Measurements from ENCODE around the gene LGI4.
A peak's percentile ranks its signal among the peaks of the same experiment; 100 is the strongest.
"Not testable (repeated sequence)": the region's sequence is repeated elsewhere in the genome, so short reads cannot be mapped to it uniquely, and the experiment has no call there.

Gene LGI4

GRCh38 chr19:35109395-35110112 is 25.3 kb downstream of the LGI4 start:
- Mint-ChIP-seq H3K27ac (no peak overlapping the region), H3K36me3 (ENCODE audit: insufficient read depth) (no peaks in the 10 kb centered on the region)
- ATAC-seq (replicated peaks) = no peak

GRCh38 chr19:35108730-35109129 is 26.1 kb downstream of the LGI4 start:
- DNase-seq = no peak
- no peak overlapping the region for H3K4me3 Mint-ChIP-seq
- H3K4me1 Mint-ChIP-seq (ENCODE audit: low read depth in 2 of 2) = peaks cover 0 to 2% of the 10 kb centered on the region in 2 donors
- H3K9me3 Mint-ChIP-seq = no peaks in the 10 kb centered on the region
- H3K36me3 Mint-ChIP-seq (ENCODE audit: insufficient read depth) = no peaks in the 10 kb centered on the region
- ATAC-seq (replicated peaks) = no peak
- H3K27me3 Mint-ChIP-seq = peaks cover 6 to 10% of the 10 kb centered on the region in 2 donors
- H3K27ac Mint-ChIP-seq = no peak overlapping the region

More at GRCh38 chr19:35109395-35110112, 25.3 kb downstream of the LGI4 start:
- H3K9me3 Mint-ChIP-seq = no peaks in the 10 kb centered on the region
- peaks cover 2% of the 10 kb centered on the region in 2 donors for H3K4me1 Mint-ChIP-seq (ENCODE audit: low read depth in 2 of 2)
- H3K27me3 Mint-ChIP-seq = peaks cover 6 to 10% of the 10 kb centered on the region in 2 donors
- no peak for DNase-seq
- H3K4me3 Mint-ChIP-seq = no peak overlapping the region

DNA sequence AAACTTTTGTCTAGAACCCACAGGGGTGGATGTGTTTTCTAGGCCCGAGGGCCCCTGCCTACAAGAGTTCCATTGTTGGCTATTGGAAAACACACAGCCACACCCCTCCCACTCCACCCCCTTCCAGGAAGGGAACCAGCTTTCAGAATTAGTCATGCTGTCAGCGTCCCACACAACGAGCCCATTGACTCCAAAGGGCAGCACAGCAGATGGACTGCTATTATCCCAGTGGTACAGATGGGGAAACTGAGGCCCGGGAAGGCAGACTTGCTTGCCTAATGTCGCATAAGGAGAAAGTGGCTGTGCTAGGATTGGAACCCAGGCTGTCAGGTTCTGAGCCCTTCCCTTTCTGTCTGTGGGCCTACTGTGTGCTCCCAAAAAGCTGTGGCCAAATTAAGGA is 27.3 kb downstream of the LGI4 start:
- H3K9me3 Mint-ChIP-seq = no peaks in the 10 kb centered on the region
- ATAC-seq (replicated peaks) (no peak), DNase-seq (no peak)
- peaks cover 0 to 2% of the 10 kb centered on the region in 2 donors for H3K4me1 Mint-ChIP-seq (ENCODE audit: low read depth in 2 of 2)
- peak overlapping the region in 1 of 2 donors; percentile 17 for H3K27ac Mint-ChIP-seq
- H3K27me3 Mint-ChIP-seq = peaks cover 6 to 10% of the 10 kb centered on the region in 2 donors
- H3K4me3 Mint-ChIP-seq = no peak overlapping the region
- H3K36me3 Mint-ChIP-seq (ENCODE audit: insufficient read depth) = no peaks in the 10 kb centered on the region

GRCh38 chr19:35106898-35107541 is 27.8 kb downstream of the LGI4 start:
- DNase-seq (no peak), ATAC-seq (replicated peaks) (no peak)
- Mint-ChIP-seq H3K9me3 (no peaks in the 10 kb centered on the region), H3K27ac (peak overlapping the region in 1 of 2 donors; percentile 17), H3K4me1 (ENCODE audit: low read depth in 2 of 2) (peaks cover 0 to 2% of the 10 kb centered on the region in 2 donors), H3K4me3 (no peak overlapping the region), H3K27me3 (peaks cover 5 to 6% of the 10 kb centered on the region in 2 donors), H3K36me3 (ENCODE audit: insufficient read depth) (no peaks in the 10 kb centered on the region)

- DNase-seq (no peak), ATAC-seq (replicated peaks) (no peak)
- Mint-ChIP-seq H3K9me3 (no peaks in the 10 kb centered on the region), H3K4me1 (ENCODE audit: low read depth in 2 of 2) (peaks cover 0 to 2% of the 10 kb centered on the region in 2 donors), H3K27me3 (peaks cover 0 to 6% of the 10 kb centered on the region in 2 donors), H3K4me3 (no peak overlapping the region), H3K27ac (no peak overlapping the region), H3K36me3 (ENCODE audit: insufficient read depth) (no peaks in the 10 kb centered on the region)
These were observed 28.6 kb downstream of the LGI4 start for GRCh38 chr19:35106291-35106583.

DNA sequence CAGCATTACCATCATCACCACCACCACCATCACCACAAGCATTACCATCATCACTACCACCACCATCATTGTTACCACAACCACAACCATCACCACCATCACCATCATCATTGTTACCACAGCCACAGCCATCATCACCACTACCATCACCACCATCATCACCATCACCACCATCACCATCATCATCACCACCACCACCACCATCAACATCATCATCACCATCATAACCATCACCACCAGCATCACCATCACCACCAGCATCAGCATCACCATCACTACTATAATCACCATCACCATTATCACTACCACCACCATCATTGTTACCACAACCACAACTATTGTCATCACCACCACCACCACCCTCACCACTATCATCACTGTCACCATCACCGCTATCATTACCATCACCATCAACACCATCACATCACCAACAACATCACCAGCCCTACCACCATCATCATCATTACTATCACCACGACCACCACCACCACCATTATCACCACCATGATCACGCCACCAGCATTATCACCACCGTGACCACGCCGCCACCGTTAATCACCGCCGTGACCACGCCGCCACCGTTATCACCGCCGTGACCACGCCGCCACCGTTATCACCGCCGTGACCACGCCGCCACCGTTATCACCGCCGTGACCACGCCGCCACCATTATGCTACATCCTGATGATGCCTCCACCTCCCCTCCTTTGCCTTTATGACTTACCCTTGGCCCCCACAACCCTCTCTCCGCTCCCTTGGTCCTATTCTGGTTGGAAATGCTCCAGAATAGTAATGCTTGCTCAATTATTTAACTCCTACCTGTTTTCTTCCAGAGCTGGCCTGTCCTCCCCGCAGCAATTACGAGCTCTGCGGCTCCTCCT is 29.2 kb downstream of the LGI4 start:
- H3K4me3 Mint-ChIP-seq = no peak overlapping the region

DNA sequence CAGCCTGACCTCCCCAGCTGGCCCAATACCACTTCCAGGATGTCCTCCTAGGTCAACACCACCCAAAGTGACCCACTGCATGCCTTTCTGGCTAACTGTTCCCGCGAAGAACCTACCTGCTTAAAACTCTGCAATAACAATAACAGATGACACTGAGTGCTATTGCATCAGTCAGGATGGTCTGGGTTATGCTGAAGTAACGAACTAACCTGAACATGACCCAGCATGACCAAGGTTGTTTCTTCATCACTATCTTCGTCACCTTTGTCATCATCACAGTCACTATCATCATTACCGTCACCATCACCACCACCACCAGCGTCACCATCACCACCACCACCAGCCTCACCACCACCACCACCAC is 29.8 kb downstream of the LGI4 start:
- Mint-ChIP-seq H3K4me1 (ENCODE audit: low read depth in 2 of 2) (peaks cover 0 to 2% of the 10 kb centered on the region in 2 donors), H3K9me3 (no peaks in the 10 kb centered on the region), H3K36me3 (ENCODE audit: insufficient read depth) (no peaks in the 10 kb centered on the region), H3K27ac (no peak overlapping the region), H3K27me3 (no peaks in the 10 kb centered on the region), H3K4me3 (no peak overlapping the region)
- ATAC-seq (replicated peaks) (peak; percentile 8), DNase-seq (no peak)

More for the DNA sequence above, 29.2 kb downstream of the LGI4 start:
- Mint-ChIP-seq H3K9me3 (no peaks in the 10 kb centered on the region), H3K27me3 (peaks cover 0 to 2% of the 10 kb centered on the region in 2 donors), H3K36me3 (ENCODE audit: insufficient read depth) (no peaks in the 10 kb centered on the region), H3K4me1 (ENCODE audit: low read depth in 2 of 2) (peaks cover 0 to 2% of the 10 kb centered on the region in 2 donors), H3K27ac (no peak overlapping the region)
- DNase-seq (no peak), ATAC-seq (replicated peaks) (peak; percentile 49)

DNA sequence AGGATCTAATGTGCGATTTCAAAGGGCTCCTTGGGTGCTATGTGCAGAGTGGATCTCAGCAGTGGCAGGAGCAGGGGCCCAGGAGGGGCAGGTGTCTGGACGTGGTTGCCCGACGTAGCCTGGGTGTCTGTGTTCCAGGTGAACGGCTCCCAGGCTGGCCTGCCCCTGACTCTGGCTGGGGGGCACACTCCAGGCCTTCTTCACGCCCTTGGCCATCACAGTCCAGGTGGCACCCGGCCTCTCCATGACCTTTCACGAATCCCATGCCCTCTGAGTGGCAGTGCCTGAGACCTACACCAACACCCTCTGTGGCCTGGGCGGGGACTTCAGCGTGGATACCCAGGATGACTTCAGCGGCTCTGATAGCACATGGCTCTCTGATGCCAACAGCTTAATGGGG is 30.5 kb downstream of the LGI4 start:
- H3K36me3 Mint-ChIP-seq (ENCODE audit: insufficient read depth) = no peaks in the 10 kb centered on the region
- ATAC-seq (replicated peaks) (no peak), DNase-seq (no peak)
- no peaks in the 10 kb centered on the region for H3K9me3 Mint-ChIP-seq
- H3K27me3 Mint-ChIP-seq = no peaks in the 10 kb centered on the region
- H3K4me1 Mint-ChIP-seq (ENCODE audit: low read depth in 2 of 2) = peaks cover 0 to 2% of the 10 kb centered on the region in 2 donors
- H3K27ac Mint-ChIP-seq = peak overlapping the region; percentile 35 to 49
- no peak overlapping the region for H3K4me3 Mint-ChIP-seq

GRCh38 chr19:35103614-35104013 is 31.2 kb downstream of the LGI4 start:
- H3K4me3 Mint-ChIP-seq; ATAC-seq (replicated peaks); DNase-seq; H3K27me3 Mint-ChIP-seq; H3K9me3 Mint-ChIP-seq; H3K36me3 Mint-ChIP-seq (ENCODE audit: insufficient read depth); H3K4me1 Mint-ChIP-seq (ENCODE audit: low read depth in 2 of 2): not testable (repeated sequence)
- peak overlapping the region; percentile 35 to 49 for H3K27ac Mint-ChIP-seq

GRCh38 chr19:35101949-35102348 is 32.9 kb downstream of the LGI4 start:
- not testable (repeated sequence) for H3K4me1 Mint-ChIP-seq (ENCODE audit: low read depth in 2 of 2); DNase-seq; H3K4me3 Mint-ChIP-seq; ATAC-seq (replicated peaks); H3K27ac Mint-ChIP-seq; H3K27me3 Mint-ChIP-seq; H3K36me3 Mint-ChIP-seq (ENCODE audit: insufficient read depth); H3K9me3 Mint-ChIP-seq

GRCh38 chr19:35100588-35101533 is 34.0 kb downstream of the LGI4 start:
- DNase-seq (no peak), ATAC-seq (replicated peaks) (no peak)
- peaks cover 0 to 3% of the 10 kb centered on the region in 2 donors for H3K27me3 Mint-ChIP-seq
- H3K9me3 Mint-ChIP-seq = no peaks in the 10 kb centered on the region
- H3K4me3 Mint-ChIP-seq = no peak overlapping the region
- H3K4me1 Mint-ChIP-seq (ENCODE audit: low read depth in 2 of 2) = peaks cover 0 to 2% of the 10 kb centered on the region in 2 donors
- no peaks in the 10 kb centered on the region for H3K36me3 Mint-ChIP-seq (ENCODE audit: insufficient read depth)
- no peak overlapping the region for H3K27ac Mint-ChIP-seq

- DNase-seq (no peak), ATAC-seq (replicated peaks) (no peak)
- Mint-ChIP-seq H3K9me3 (no peaks in the 10 kb centered on the region), H3K27me3 (peaks cover 0 to 8% of the 10 kb centered on the region in 2 donors), H3K4me1 (ENCODE audit: low read depth in 2 of 2) (peaks cover 0 to 2% of the 10 kb centered on the region in 2 donors), H3K4me3 (no peak overlapping the region), H3K27ac (no peak overlapping the region), H3K36me3 (ENCODE audit: insufficient read depth) (no peaks in the 10 kb centered on the region)
These were observed 35.0 kb downstream of the LGI4 start for GRCh38 chr19:35099897-35100275.

Measured in effector memory CD8-positive, alpha-beta T cell (primary cell).